ENCODE results near the gene TBX2.

DNA sequence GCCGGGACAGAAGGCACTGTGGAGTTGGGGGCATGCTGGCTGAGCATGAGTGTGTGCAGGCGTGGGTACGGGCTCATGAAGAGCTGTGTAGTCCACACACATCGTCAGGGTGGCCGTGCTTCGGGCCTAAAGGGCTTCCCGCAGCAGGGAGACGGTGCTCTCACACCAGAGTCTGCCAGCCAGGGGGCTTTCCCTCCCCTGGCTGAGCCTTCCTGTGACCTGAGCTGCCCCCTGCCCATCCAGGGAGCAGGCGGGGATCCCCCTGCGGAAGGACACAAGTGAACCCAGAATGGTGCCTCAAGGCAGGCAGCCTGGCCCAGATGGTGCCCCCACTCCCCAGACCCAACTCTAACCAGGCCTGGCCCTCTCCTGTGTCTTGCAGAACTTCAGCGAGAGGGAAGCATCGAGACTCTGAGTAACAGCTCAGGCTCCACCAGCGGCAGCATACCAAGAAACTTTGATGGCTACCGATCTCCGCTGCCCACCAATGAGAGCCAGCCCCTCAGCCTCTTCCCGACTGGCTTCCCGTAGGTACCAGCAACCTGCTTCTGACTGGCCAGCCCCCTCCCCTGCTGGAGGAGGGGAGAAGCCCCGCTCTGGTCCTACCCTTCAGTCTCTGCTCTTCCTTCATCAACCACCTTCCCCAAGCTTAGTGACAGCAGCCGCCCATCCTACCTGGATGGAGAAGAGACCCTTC lies 7.9 kb upstream of the TBX2 start:
- TF ChIP-seq HMGN3 (IDR thresholded peaks at IDR 0.05; ENCODE audit: borderline replicate concordance, extremely low read depth, insufficient read length, low read depth, low read length) (no peak), ARID3A (IDR thresholded peaks at IDR 0.05; ENCODE audit: borderline replicate concordance, low read depth, low read length) (no peak), DLX4 (CRISPR knock-in tag; IDR thresholded peaks at IDR 0.05) (no peak), RAD21 (CRISPR knock-in tag; conservative IDR thresholded peaks at IDR 0.05 in 1 of 2, IDR thresholded peaks at IDR 0.05 in 1 of 2) (no peak), GATA2 (CRISPR knock-in tag; IDR thresholded peaks at IDR 0.05) (no peak), ZNF184 (CRISPR knock-in tag; IDR thresholded peaks at IDR 0.05) (no peak), EP300 (IDR thresholded peaks at IDR 0.05; ENCODE audit: low read length) (no peak), BCL6 (CRISPR knock-in tag; IDR thresholded peaks at IDR 0.05) (no peak), CEBPB (tag; IDR thresholded peaks at IDR 0.05) (no peak), TAF1 (IDR thresholded peaks at IDR 0.05; ENCODE audit: control insufficient read depth, extremely low read depth, insufficient read depth, low read length, severe bottlenecking) (no peak), MAZ (CRISPR knock-in tag; conservative IDR thresholded peaks at IDR 0.05 in 1 of 2, IDR thresholded peaks at IDR 0.05 in 1 of 2) (no peak)
- TF ChIP-seq, protein P1, sequence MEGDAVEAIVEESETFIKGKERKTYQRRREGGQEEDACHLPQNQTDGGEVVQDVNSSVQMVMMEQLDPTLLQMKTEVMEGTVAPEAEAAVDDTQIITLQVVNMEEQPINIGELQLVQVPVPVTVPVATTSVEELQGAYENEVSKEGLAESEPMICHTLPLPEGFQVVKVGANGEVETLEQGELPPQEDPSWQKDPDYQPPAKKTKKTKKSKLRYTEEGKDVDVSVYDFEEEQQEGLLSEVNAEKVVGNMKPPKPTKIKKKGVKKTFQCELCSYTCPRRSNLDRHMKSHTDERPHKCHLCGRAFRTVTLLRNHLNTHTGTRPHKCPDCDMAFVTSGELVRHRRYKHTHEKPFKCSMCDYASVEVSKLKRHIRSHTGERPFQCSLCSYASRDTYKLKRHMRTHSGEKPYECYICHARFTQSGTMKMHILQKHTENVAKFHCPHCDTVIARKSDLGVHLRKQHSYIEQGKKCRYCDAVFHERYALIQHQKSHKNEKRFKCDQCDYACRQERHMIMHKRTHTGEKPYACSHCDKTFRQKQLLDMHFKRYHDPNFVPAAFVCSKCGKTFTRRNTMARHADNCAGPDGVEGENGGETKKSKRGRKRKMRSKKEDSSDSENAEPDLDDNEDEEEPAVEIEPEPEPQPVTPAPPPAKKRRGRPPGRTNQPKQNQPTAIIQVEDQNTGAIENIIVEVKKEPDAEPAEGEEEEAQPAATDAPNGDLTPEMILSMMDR (IDR thresholded peaks at IDR 0.05 in 2 of 3, conservative IDR thresholded peaks at IDR 0.05 in 1 of 3; ENCODE audit: insufficient read depth in 2 of 3, low read depth in 1 of 3, low read length in 3 of 3): no peak
